H1 (cell line): ENCODE measurements around the gene TEX30. TPM values are rescaled to one million over a fixed set of nuclear protein-coding genes. Genes with fewer than 3 reads are reported as not detected.

ENCODE experiments used
- polyA plus RNA-seq, 7 experiments: library from polyadenylated mRNA; depleted of rRNA in 3 of 7; stranded (reverse) in 5 of 7; unstranded in 2 of 7; fragments of >200 nt in 5 of 7; fragments of 200-250 nt in 2 of 7; gene quantifications; 1 replicate in 5 of 7; 2 replicates in 1 of 7; 4 replicates in 1 of 7; pipeline versions ENCODE4 v1.2.1 to v1.2.3, GENCODE V29; 2011 to 2013; ENCODE audit warnings: missing spikeins in 2 of 7, mixed read lengths in 2 of 7
- total RNA-seq: library from RNA; stranded (reverse); fragmentation: NEBNext Ultra II Directional; extraction: Animal tissue kit (Norgen Biotek cat#: 25700); gene quantifications from 2 replicates; pipeline ENCODE4 v1.2.1, GENCODE V29; 2021

TEX30 gene
- total and polyA plus RNA-seq, 2 of the 8 experiments (the other 6 are each of a cell fraction or from before 2014, with no cell fraction given), result 6.5 to 10.3 TPM

Other genes starting within 250 kb of the TEX30 start
- gene TPP2, start 176.8 kb downstream of the TEX30 start, total RNA-seq, result 80.4 and 85.7 TPM in 2 replicates
- 10.7 and 15.9 TPM in 2 replicates for gene TPP2, start 176.8 kb downstream of the TEX30 start, polyA plus RNA-seq (2011; rRNA removed)
- not detected in 2 replicates for gene METTL21C, start 78.7 kb downstream of the TEX30 start, total RNA-seq
- not detected in 2 replicates for gene METTL21C, start 78.7 kb downstream of the TEX30 start, polyA plus RNA-seq (2011; rRNA removed)
- gene POGLUT2, start 25.2 kb upstream of the TEX30 start, total RNA-seq, result 20.1 and 22.3 TPM in 2 replicates
- gene POGLUT2, start 25.2 kb upstream of the TEX30 start, polyA plus RNA-seq (2011; rRNA removed), result 9.4 and 9.9 TPM in 2 replicates
- 5.4 and 5.5 TPM in 2 replicates for gene BIVM, start 25.3 kb upstream of the TEX30 start, total RNA-seq
- 1.3 and 1.8 TPM in 2 replicates for gene BIVM, start 25.3 kb upstream of the TEX30 start, polyA plus RNA-seq (2011; rRNA removed)
- gene ERCC5, start 72.2 kb upstream of the TEX30 start, total RNA-seq, result 24.4 and 28.3 TPM in 2 replicates
- 3.7 and 3.8 TPM in 2 replicates for gene ERCC5, start 72.2 kb upstream of the TEX30 start, polyA plus RNA-seq (2011; rRNA removed)